ENCODE measurements around the gene MOCS3. TPM values are rescaled to one million over a fixed set of nuclear protein-coding genes. Genes with fewer than 3 reads are reported as not detected.

MOCS3 gene
- total RNA-seq, 2 donors from 2014 or later = 2.9 to 3.0 TPM

- H3K27ac ChIP-seq = no peak overlapping the region
- H3K27me3 ChIP-seq = no peaks in the 10 kb centered on the region
- H3K4me3 ChIP-seq = no peak overlapping the region
- intact Hi-C loops (cut with DNase I) = no loop called here
- WGBS, 2 donors = 39 to 46% methylated on average over 2 of the region's 2 CpGs
- no peak for DNase-seq
- no peak for ATAC-seq
- peaks cover 60% of the 10 kb centered on the region for H3K4me1 ChIP-seq
- H3K9me3 ChIP-seq = no peaks in the 10 kb centered on the region
- no peaks in the 10 kb centered on the region for H3K36me3 ChIP-seq (replicated peaks in 1 of 2; ENCODE audit: insufficient read depth in 1 of 2, low read depth in 2 of 2)
- TF ChIP-seq, protein P1, sequence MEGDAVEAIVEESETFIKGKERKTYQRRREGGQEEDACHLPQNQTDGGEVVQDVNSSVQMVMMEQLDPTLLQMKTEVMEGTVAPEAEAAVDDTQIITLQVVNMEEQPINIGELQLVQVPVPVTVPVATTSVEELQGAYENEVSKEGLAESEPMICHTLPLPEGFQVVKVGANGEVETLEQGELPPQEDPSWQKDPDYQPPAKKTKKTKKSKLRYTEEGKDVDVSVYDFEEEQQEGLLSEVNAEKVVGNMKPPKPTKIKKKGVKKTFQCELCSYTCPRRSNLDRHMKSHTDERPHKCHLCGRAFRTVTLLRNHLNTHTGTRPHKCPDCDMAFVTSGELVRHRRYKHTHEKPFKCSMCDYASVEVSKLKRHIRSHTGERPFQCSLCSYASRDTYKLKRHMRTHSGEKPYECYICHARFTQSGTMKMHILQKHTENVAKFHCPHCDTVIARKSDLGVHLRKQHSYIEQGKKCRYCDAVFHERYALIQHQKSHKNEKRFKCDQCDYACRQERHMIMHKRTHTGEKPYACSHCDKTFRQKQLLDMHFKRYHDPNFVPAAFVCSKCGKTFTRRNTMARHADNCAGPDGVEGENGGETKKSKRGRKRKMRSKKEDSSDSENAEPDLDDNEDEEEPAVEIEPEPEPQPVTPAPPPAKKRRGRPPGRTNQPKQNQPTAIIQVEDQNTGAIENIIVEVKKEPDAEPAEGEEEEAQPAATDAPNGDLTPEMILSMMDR (IDR thresholded peaks at IDR 0.05) = no peak
- no peak for TF ChIP-seq POLR2A (IDR thresholded peaks at IDR 0.05)
These were observed 44.8 kb upstream of the MOCS3 start for GRCh38 chr20:50913690-50914375.

DNA sequence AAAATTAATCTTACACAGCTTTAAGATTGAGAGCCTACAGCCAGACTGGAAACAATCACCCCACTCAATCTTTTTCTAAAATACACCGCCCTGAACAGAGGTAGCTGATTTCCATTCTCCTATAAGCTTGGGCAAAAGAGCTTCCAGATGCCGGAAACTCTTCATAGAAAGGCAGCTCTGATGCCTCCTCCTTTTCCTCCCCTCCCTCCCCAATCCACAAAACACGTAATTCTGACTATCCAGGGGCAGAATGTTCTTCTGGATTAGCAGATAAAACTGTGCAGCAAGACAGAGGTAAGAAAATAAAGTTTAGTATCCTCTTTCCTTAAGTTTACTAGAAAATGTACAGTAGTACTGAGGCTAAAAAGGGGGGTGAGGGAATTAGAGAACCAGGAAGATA is 43.2 kb upstream of the MOCS3 start:
- H3K27ac ChIP-seq = no peak overlapping the region
- peaks cover 68% of the 10 kb centered on the region for H3K4me1 ChIP-seq
- DNase-seq (no peak), ATAC-seq (no peak)
- TF ChIP-seq, protein P1 (IDR thresholded peaks at IDR 0.05) = no peak
- no peak for TF ChIP-seq POLR2A (IDR thresholded peaks at IDR 0.05)
- H3K27me3 ChIP-seq = no peaks in the 10 kb centered on the region
- no peak overlapping the region for H3K4me3 ChIP-seq
- intact Hi-C loops (cut with DNase I) = no loop called here
- no peaks in the 10 kb centered on the region for H3K9me3 ChIP-seq
- WGBS, 2 donors = 57 to 68% methylated on average over 3 of the region's 3 CpGs
- no peaks in the 10 kb centered on the region for H3K36me3 ChIP-seq (replicated peaks in 1 of 2; ENCODE audit: insufficient read depth in 1 of 2, low read depth in 2 of 2)

GRCh38 chr20:50916257-50916656 is 42.4 kb upstream of the MOCS3 start:
- H3K36me3 ChIP-seq (replicated peaks in 1 of 2; ENCODE audit: insufficient read depth in 1 of 2, low read depth in 2 of 2) = no peaks in the 10 kb centered on the region
- WGBS, 2 donors = 57 to 58% methylated on average over 5 of the region's 5 CpGs
- DNase-seq = no peak
- H3K9me3 ChIP-seq = no peaks in the 10 kb centered on the region
- no peak for TF ChIP-seq POLR2A (IDR thresholded peaks at IDR 0.05)
- TF ChIP-seq, protein P1 (IDR thresholded peaks at IDR 0.05) = no peak
- no peak overlapping the region for H3K4me3 ChIP-seq
- intact Hi-C loops (cut with DNase I) = no loop called here
- no peak overlapping the region for H3K27ac ChIP-seq
- H3K27me3 ChIP-seq = no peaks in the 10 kb centered on the region
- H3K4me1 ChIP-seq = peaks cover 69% of the 10 kb centered on the region
- peak; percentile 47 for ATAC-seq

DNA sequence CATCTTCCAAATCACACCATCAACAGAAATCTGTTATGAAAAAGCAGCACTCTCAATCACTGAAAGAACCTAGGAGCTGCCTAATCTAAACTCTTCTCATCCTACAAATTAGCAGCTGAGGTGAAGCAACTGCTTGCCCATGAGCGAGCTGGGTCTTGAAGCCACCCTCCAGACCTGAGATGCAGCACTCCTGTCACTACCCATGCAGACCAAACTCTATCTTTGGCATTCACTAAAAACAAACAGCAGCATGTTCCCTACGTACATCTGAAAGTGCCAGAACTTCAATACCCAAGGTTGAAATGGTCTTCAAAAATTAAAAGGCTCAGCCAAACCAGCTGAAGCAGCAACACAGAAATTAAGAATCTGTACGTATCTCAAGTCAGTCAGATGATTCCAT is 41.7 kb upstream of the MOCS3 start:
- Histone ChIP-seq H3K27me3 (no peaks in the 10 kb centered on the region), H3K4me3 (no peak overlapping the region), H3K4me1 (peaks cover 69% of the 10 kb centered on the region), H3K27ac (no peak overlapping the region), H3K36me3 (replicated peaks in 1 of 2; ENCODE audit: insufficient read depth in 1 of 2, low read depth in 2 of 2) (no peaks in the 10 kb centered on the region), H3K9me3 (no peaks in the 10 kb centered on the region)
- DNase-seq (no peak), ATAC-seq (no peak)
- intact Hi-C loops (cut with DNase I) = no loop called here
- WGBS, 2 donors = 68 to 73% methylated on average over 3 of the region's 3 CpGs
- no peak for TF ChIP-seq POLR2A (IDR thresholded peaks at IDR 0.05)
- TF ChIP-seq, protein P1 (IDR thresholded peaks at IDR 0.05) = no peak

- 42 to 45% methylated on average over 3 of the region's 3 CpGs for WGBS, 2 donors
- no peak overlapping the region for H3K27ac ChIP-seq
These were observed 40.2 kb upstream of the MOCS3 start for GRCh38 chr20:50918403-50918802.

More at GRCh38 chr20:50918403-50918802, 40.2 kb upstream of the MOCS3 start:
- no peak overlapping the region for H3K4me3 ChIP-seq
- H3K27me3 ChIP-seq = no peaks in the 10 kb centered on the region
- H3K4me1 ChIP-seq = peaks cover 71% of the 10 kb centered on the region
- no peaks in the 10 kb centered on the region for H3K9me3 ChIP-seq
- H3K36me3 ChIP-seq (replicated peaks in 1 of 2; ENCODE audit: insufficient read depth in 1 of 2, low read depth in 2 of 2) = no peaks in the 10 kb centered on the region
- DNase-seq = no peak
- TF ChIP-seq, protein P1 (IDR thresholded peaks at IDR 0.05) = no peak
- TF ChIP-seq POLR2A (IDR thresholded peaks at IDR 0.05) = no peak
- intact Hi-C loops (cut with DNase I) = no loop called here
- no peak for ATAC-seq
